Activated naive CD4-positive, alpha-beta T cell treated with anti-CD3 and anti-CD28 coated beads, Interleukin-2, amount 10 ng/mL, durations not matched to agents 7 days and 5 days (primary cell): Measurements from ENCODE around the gene KNCN.

Experiments used
- CTCF ChIA-PET: fragments of 350-600 bp; sonication (Branson Sonifier 250); formaldehyde crosslinking; loops from one replicate; lab custom pipeline; 2021; ENCODE audit warnings: antibody characterized with exemption; lab: Charles Lee
- DNase-seq: peaks from one replicate; pipeline ENCODE4 v3.0.0-alpha.2; 2020
- H3K27ac Mint-ChIP-seq: one replicate; pipeline ENCODE4 v1.8.0; 2021; ENCODE audit warnings: mild to moderate bottlenecking, moderate library complexity, mixed read lengths
- H3K27me3 Mint-ChIP-seq: one replicate; pipeline ENCODE4 v1.8.0; 2021; ENCODE audit warnings: mild to moderate bottlenecking, mixed read lengths
- H3K36me3 Mint-ChIP-seq: one replicate; pipeline ENCODE4 v1.8.0; 2021; ENCODE audit warnings: mixed read lengths
- H3K4me1 Mint-ChIP-seq: one replicate; pipeline ENCODE4 v1.8.0; 2021; ENCODE audit warnings: mixed read lengths
- H3K4me3 Mint-ChIP-seq: one replicate; pipeline ENCODE4 v1.8.0; 2021; ENCODE audit warnings: mild to moderate bottlenecking, moderate library complexity, mixed read lengths
- H3K9me3 Mint-ChIP-seq: one replicate; pipeline ENCODE4 v1.8.0; 2021; ENCODE audit warnings: mixed read lengths

Gene KNCN

GRCh38 chr1:46557403-46557802 is 6.0 kb upstream of the KNCN start:
- Mint-ChIP-seq H3K9me3 (no peaks in the 10 kb centered on the region), H3K4me3 (no peak overlapping the region), H3K27ac (peak overlapping the region; percentile 56), H3K36me3 (peaks cover 10% of the 10 kb centered on the region), H3K4me1 (no peaks in the 10 kb centered on the region), H3K27me3 (peaks cover 11% of the 10 kb centered on the region)
- CTCF ChIA-PET: no interaction called here
- DNase-seq: no peak

GRCh38 chr1:46556822-46557221 is 5.4 kb upstream of the KNCN start:
- peaks cover 9% of the 10 kb centered on the region for H3K36me3 Mint-ChIP-seq
- peaks cover 14% of the 10 kb centered on the region for H3K27me3 Mint-ChIP-seq
- no peaks in the 10 kb centered on the region for H3K9me3 Mint-ChIP-seq
- no peak overlapping the region for H3K27ac Mint-ChIP-seq
- H3K4me1 Mint-ChIP-seq: no peaks in the 10 kb centered on the region
- DNase-seq: no peak
- no peak overlapping the region for H3K4me3 Mint-ChIP-seq
- CTCF ChIA-PET: interaction anchor here (1.0 to 1.2 kb wide), 2 partner anchors 47 to 58 kb away, joined by 3 read pairs; partner anchors contain the start of gene MKNK1

- H3K4me3 Mint-ChIP-seq: no peak overlapping the region
- CTCF ChIA-PET: interaction anchor here (1.0 to 1.2 kb wide), 3 partner anchors 28 to 58 kb away, joined by 3 read pairs; partner anchors contain the start of gene MKNK1
- H3K36me3 Mint-ChIP-seq: peaks cover 5% of the 10 kb centered on the region
- H3K27ac Mint-ChIP-seq: no peak overlapping the region
- no peaks in the 10 kb centered on the region for H3K4me1 Mint-ChIP-seq
- no peak for DNase-seq
- peaks cover 22% of the 10 kb centered on the region for H3K27me3 Mint-ChIP-seq
- H3K9me3 Mint-ChIP-seq: no peaks in the 10 kb centered on the region
Observed at GRCh38 chr1:46555826-46556619, 4.6 kb upstream of the KNCN start.

- CTCF ChIA-PET: interaction anchor here (1.2 kb wide), 1 partner anchor 27 kb away, joined by 3 read pairs; no protein-coding TSS in a partner anchor
- Mint-ChIP-seq H3K4me1 (peaks cover 4% of the 10 kb centered on the region), H3K36me3 (peaks cover 5% of the 10 kb centered on the region), H3K9me3 (no peaks in the 10 kb centered on the region), H3K27me3 (peaks cover 33% of the 10 kb centered on the region), H3K27ac (no peak overlapping the region), H3K4me3 (no peak overlapping the region)
- DNase-seq: no peak
Observed at GRCh38 chr1:46554597-46555381, 3.3 kb upstream of the KNCN start.

- peaks cover 39% of the 10 kb centered on the region for H3K27me3 Mint-ChIP-seq
- H3K4me1 Mint-ChIP-seq: peaks cover 10% of the 10 kb centered on the region
- no peak overlapping the region for H3K27ac Mint-ChIP-seq
- no peaks in the 10 kb centered on the region for H3K9me3 Mint-ChIP-seq
- H3K4me3 Mint-ChIP-seq: no peak overlapping the region
- H3K36me3 Mint-ChIP-seq: peaks cover 5% of the 10 kb centered on the region
- DNase-seq: no peak
- CTCF ChIA-PET: no interaction called here
Observed at GRCh38 chr1:46554236-46554596, 2.8 kb upstream of the KNCN start.

GRCh38 chr1:46553506-46553905 is 2.1 kb upstream of the KNCN start:
- Mint-ChIP-seq H3K4me1 (peaks cover 11% of the 10 kb centered on the region), H3K4me3 (no peak overlapping the region), H3K36me3 (peaks cover 5% of the 10 kb centered on the region), H3K27me3 (peaks cover 41% of the 10 kb centered on the region), H3K27ac (no peak overlapping the region), H3K9me3 (no peaks in the 10 kb centered on the region)
- DNase-seq: no peak
- CTCF ChIA-PET: interaction anchor here (1.2 kb wide), 1 partner anchor 172 kb away, joined by 3 read pairs; no protein-coding TSS in a partner anchor

GRCh38 chr1:46552357-46553237 is 1.1 kb upstream of the KNCN start:
- peaks cover 41% of the 10 kb centered on the region for H3K27me3 Mint-ChIP-seq
- no peak overlapping the region for H3K27ac Mint-ChIP-seq
- H3K4me3 Mint-ChIP-seq: no peak overlapping the region
- DNase-seq: no peak
- peaks cover 11% of the 10 kb centered on the region for H3K4me1 Mint-ChIP-seq
- H3K9me3 Mint-ChIP-seq: no peaks in the 10 kb centered on the region
- CTCF ChIA-PET: interaction anchor here (0.6 to 1.2 kb wide), 2 partner anchors 173 to 317 kb away, joined by 3 read pairs; no protein-coding TSS in a partner anchor
- peaks cover 1% of the 10 kb centered on the region for H3K36me3 Mint-ChIP-seq

- no peaks in the 10 kb centered on the region for H3K9me3 Mint-ChIP-seq
- H3K27ac Mint-ChIP-seq: no peak overlapping the region
- peaks cover 11% of the 10 kb centered on the region for H3K4me1 Mint-ChIP-seq
- CTCF ChIA-PET: interaction anchor here (1.2 to 2.1 kb wide), 3 partner anchors 21 to 174 kb away, joined by 3 to 6 read pairs (median 4); no protein-coding TSS in a partner anchor
- no peaks in the 10 kb centered on the region for H3K36me3 Mint-ChIP-seq
- H3K4me3 Mint-ChIP-seq: no peak overlapping the region
- peaks cover 57% of the 10 kb centered on the region for H3K27me3 Mint-ChIP-seq
- no peak for DNase-seq
Observed at GRCh38 chr1:46550751-46551231, 656 bp downstream of the KNCN start.

GRCh38 chr1:46549697-46550681 is 1.5 kb downstream of the KNCN start:
- peak; percentile 63 for DNase-seq
- Mint-ChIP-seq H3K4me3 (no peak overlapping the region), H3K4me1 (peaks cover 13% of the 10 kb centered on the region), H3K27me3 (peaks cover 65% of the 10 kb centered on the region), H3K27ac (peak overlapping the region; percentile 49), H3K36me3 (no peaks in the 10 kb centered on the region), H3K9me3 (no peaks in the 10 kb centered on the region)
- CTCF ChIA-PET: interaction anchor here (1.2 to 3.7 kb wide), 4 partner anchors 10 to 175 kb away, joined by 3 to 18 read pairs (median 5); no protein-coding TSS in a partner anchor

- Mint-ChIP-seq H3K27me3 (peaks cover 80% of the 10 kb centered on the region), H3K9me3 (no peaks in the 10 kb centered on the region)
- DNase-seq: peak; percentile 28
Observed at GRCh38 chr1:46547481-46548383, 3.7 kb downstream of the KNCN start.

GRCh38 chr1:46546210-46546609 is 5.2 kb downstream of the KNCN start:
- CTCF ChIA-PET: interaction anchor here (1.5 to 3.7 kb wide), 4 partner anchors 14 to 179 kb away, joined by 7 to 18 read pairs (median 10); no protein-coding TSS in a partner anchor

More at GRCh38 chr1:46547481-46548383, 3.7 kb downstream of the KNCN start:
- no peak overlapping the region for H3K4me3 Mint-ChIP-seq
- peaks cover 13% of the 10 kb centered on the region for H3K4me1 Mint-ChIP-seq
- H3K36me3 Mint-ChIP-seq: no peaks in the 10 kb centered on the region
- peak overlapping the region; percentile 39 for H3K27ac Mint-ChIP-seq
- CTCF ChIA-PET: interaction anchor here (0.6 to 3.7 kb wide), 17 partner anchors 10 to 1307 kb away, joined by 3 to 18 read pairs (median 3); partner anchors contain the start of gene MKNK1

More at GRCh38 chr1:46546210-46546609, 5.2 kb downstream of the KNCN start:
- Mint-ChIP-seq H3K27me3 (peaks cover 80% of the 10 kb centered on the region), H3K36me3 (no peaks in the 10 kb centered on the region), H3K27ac (no peak overlapping the region), H3K9me3 (no peaks in the 10 kb centered on the region), H3K4me3 (no peak overlapping the region), H3K4me1 (peaks cover 13% of the 10 kb centered on the region)
- no peak for DNase-seq
